Naive B cell (primary cell): Measurements from ENCODE around the gene C1orf216. TPM values are rescaled to one million over a fixed set of nuclear protein-coding genes. Genes with fewer than 3 reads are reported as not detected.

Source experiments
- ATAC-seq, 2 donors: fragments of 150-1000 bp; cut with Tn5 transposase; 2 replicates each; pipeline ENCODE4 v1.10.0; 2021; ENCODE audit warnings: low read depth in 2 of 2, mild to moderate bottlenecking in 2 of 2, moderate library complexity in 2 of 2
- DNase-seq: peaks from one replicate; pipeline ENCODE4 v3.0.0; 2022
- H3K27ac Mint-ChIP-seq, 6 donors: one replicate each; pipeline ENCODE4 v1.8.0; 2020 to 2022; ENCODE audit warnings: mild to moderate bottlenecking in 6 of 6, mixed read lengths in 6 of 6, moderate library complexity in 5 of 6, inconsistent platforms in 2 of 6
- H3K27me3 Mint-ChIP-seq, 3 donors: one replicate each; pipeline ENCODE4 v1.8.0; 2021 to 2022; ENCODE audit warnings: mixed read lengths in 3 of 3, mild to moderate bottlenecking in 1 of 3
- H3K36me3 Mint-ChIP-seq, 2 donors: one replicate each; pipeline ENCODE4 v1.8.0; 2020 to 2022; ENCODE audit warnings: mixed read lengths in 2 of 2, inconsistent platforms in 1 of 2, mild to moderate bottlenecking in 1 of 2
- H3K4me1 Mint-ChIP-seq, 3 donors: one replicate each; pipeline ENCODE4 v1.8.0; 2020 to 2022; ENCODE audit warnings: mixed read lengths in 3 of 3, inconsistent platforms in 1 of 3, mild to moderate bottlenecking in 1 of 3, moderate library complexity in 1 of 3
- H3K4me3 Mint-ChIP-seq, 8 donors: one replicate each; pipeline ENCODE4 v1.8.0; 2020 to 2022; ENCODE audit warnings: mild to moderate bottlenecking in 8 of 8, mixed read lengths in 8 of 8, moderate library complexity in 8 of 8, inconsistent platforms in 2 of 8
- H3K9me3 Mint-ChIP-seq, 7 donors: one replicate each; pipeline ENCODE4 v1.8.0; 2020 to 2022; ENCODE audit warnings: mixed read lengths in 7 of 7, mild to moderate bottlenecking in 5 of 7, inconsistent platforms in 2 of 7, moderate library complexity in 1 of 7
- polyA plus RNA-seq, 6 donors: library from polyadenylated mRNA; unstranded; fragments of 300-500 nt; fragmentation: Illumina TruSeq; gene quantifications; one replicate each; pipeline ENCODE4 v1.2.3, GENCODE V29; 2021; ENCODE audit warnings: low read depth in 6 of 6

The C1orf216 gene, protein sequence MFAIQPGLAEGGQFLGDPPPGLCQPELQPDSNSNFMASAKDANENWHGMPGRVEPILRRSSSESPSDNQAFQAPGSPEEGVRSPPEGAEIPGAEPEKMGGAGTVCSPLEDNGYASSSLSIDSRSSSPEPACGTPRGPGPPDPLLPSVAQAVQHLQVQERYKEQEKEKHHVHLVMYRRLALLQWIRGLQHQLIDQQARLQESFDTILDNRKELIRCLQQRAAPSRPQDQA
- polyA plus RNA-seq: 1 to 10 TPM in 5 of 6 donors, under 1 TPM in 1; 0.73 to 3.9 (median 1.3) TPM

GRCh38 chr1:35718492-35719336 is at the start of gene C1orf216:
Gene C1orf216, minus strand, starts transcription at chr1:35718884. Its CDS starts 2,563 bp downstream, at chr1:35716321.
- DNase-seq: peak; percentile 38
- ATAC-seq: peak; percentile 67 to 74
- Mint-ChIP-seq H3K9me3 (peaks cover 0 to 2% (median 0%) of the 10 kb centered on the region in 7 donors), H3K27ac (peak within 1 kb of the TSS; percentile 31 to 93 (median 86)), H3K4me1 (peaks cover 20 to 28% (median 25%) of the 10 kb centered on the region in 3 donors), H3K36me3 (no peaks in the 10 kb centered on the region), H3K27me3 (peaks cover 0 to 16% (median 10%) of the 10 kb centered on the region in 3 donors), H3K4me3 (peak within 1 kb of the TSS; percentile 84 to 98 (median 92))

- H3K9me3 Mint-ChIP-seq: no peaks in the 10 kb centered on the region
- DNase-seq (no peak), ATAC-seq (no peak)
- no peak overlapping the region for H3K4me3 Mint-ChIP-seq
- peaks cover 0 to 8% (median 3%) of the 10 kb centered on the region in 3 donors for H3K4me1 Mint-ChIP-seq
- no peaks in the 10 kb centered on the region for H3K27me3 Mint-ChIP-seq
- peak overlapping the region in 1 of 6 donors; percentile 76 for H3K27ac Mint-ChIP-seq
- no peaks in the 10 kb centered on the region for H3K36me3 Mint-ChIP-seq
Measured at GRCh38 chr1:35764283-35764682, 45.6 kb upstream of the C1orf216 start.

DNA sequence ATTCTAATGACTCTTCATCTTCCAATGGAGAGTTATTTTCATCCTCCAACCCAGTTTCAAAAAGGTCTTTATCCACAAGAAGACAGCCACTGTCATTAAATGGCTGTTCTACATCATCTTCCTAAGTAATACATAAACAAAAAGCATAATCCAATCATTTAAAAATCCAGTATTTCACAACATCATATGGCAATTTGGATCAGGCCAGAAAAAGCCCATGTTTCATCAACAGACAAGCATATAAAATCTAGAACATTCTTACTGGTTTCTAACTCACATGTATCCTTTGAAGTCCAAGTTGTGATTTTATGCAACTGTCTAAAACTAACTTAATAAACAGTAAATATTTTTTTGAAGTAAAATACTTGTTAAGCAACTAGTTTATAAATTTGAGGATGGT is 44.5 kb upstream of the C1orf216 start:
- Mint-ChIP-seq H3K27me3 (no peaks in the 10 kb centered on the region), H3K27ac (no peak overlapping the region), H3K4me1 (no peaks in the 10 kb centered on the region), H3K36me3 (no peaks in the 10 kb centered on the region), H3K9me3 (no peaks in the 10 kb centered on the region), H3K4me3 (no peak overlapping the region)
- no peak for DNase-seq
- ATAC-seq: no peak

- H3K4me1 Mint-ChIP-seq: no peaks in the 10 kb centered on the region
- H3K4me3 Mint-ChIP-seq: no peak overlapping the region
- no peaks in the 10 kb centered on the region for H3K27me3 Mint-ChIP-seq
- DNase-seq: no peak
- H3K36me3 Mint-ChIP-seq: no peaks in the 10 kb centered on the region
- H3K27ac Mint-ChIP-seq: peak overlapping the region in 2 of 6 donors; percentile 12 to 91
- H3K9me3 Mint-ChIP-seq: no peaks in the 10 kb centered on the region
- no peak for ATAC-seq
Measured at GRCh38 chr1:35762141-35762540, 43.5 kb upstream of the C1orf216 start.

- Mint-ChIP-seq H3K27me3 (no peaks in the 10 kb centered on the region), H3K36me3 (no peaks in the 10 kb centered on the region), H3K4me1 (no peaks in the 10 kb centered on the region), H3K4me3 (no peak overlapping the region), H3K9me3 (no peaks in the 10 kb centered on the region), H3K27ac (no peak overlapping the region)
- DNase-seq (no peak), ATAC-seq (no peak)
Measured at GRCh38 chr1:35756064-35756463, 37.4 kb upstream of the C1orf216 start.

DNA sequence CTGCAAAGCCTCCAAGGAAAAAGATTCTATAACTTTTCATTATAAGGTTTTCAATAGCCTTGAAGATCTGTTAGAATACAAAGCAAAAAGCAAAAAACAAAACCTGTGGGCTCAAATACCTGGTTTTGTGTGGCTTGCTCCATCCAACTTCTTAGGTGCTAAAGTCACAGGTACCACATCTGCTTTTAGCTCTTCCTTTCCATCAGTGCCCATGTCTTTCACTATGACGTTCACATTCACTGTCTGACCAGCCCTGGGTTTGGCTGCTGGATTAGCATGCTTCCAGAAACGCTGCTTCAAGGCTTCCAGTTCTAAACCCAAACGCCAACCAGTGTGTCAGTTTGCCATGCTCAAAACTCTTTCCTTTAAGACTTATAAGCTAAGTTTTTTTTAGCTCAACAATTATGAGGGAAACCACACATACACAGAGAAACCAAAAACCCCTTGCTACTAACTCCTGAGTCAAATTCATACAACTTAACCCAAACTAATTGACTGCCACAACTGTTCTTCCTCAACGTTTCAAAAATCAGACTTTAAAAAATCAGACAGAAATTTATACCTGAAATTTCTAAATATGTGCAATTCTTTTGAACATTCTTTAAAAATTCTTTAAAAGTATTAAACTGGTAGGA is 35.1 kb upstream of the C1orf216 start:
- no peak for DNase-seq
- no peaks in the 10 kb centered on the region for H3K36me3 Mint-ChIP-seq
- no peaks in the 10 kb centered on the region for H3K9me3 Mint-ChIP-seq
- no peaks in the 10 kb centered on the region for H3K27me3 Mint-ChIP-seq
- no peak overlapping the region for H3K4me3 Mint-ChIP-seq
- no peaks in the 10 kb centered on the region for H3K4me1 Mint-ChIP-seq
- ATAC-seq: no peak
- H3K27ac Mint-ChIP-seq: no peak overlapping the region

- ATAC-seq (no peak), DNase-seq (no peak)
- H3K9me3 Mint-ChIP-seq: no peaks in the 10 kb centered on the region
- H3K4me3 Mint-ChIP-seq: no peak overlapping the region
- H3K4me1 Mint-ChIP-seq: no peaks in the 10 kb centered on the region
- H3K36me3 Mint-ChIP-seq: no peaks in the 10 kb centered on the region
- no peaks in the 10 kb centered on the region for H3K27me3 Mint-ChIP-seq
- H3K27ac Mint-ChIP-seq: no peak overlapping the region
Measured at GRCh38 chr1:35748326-35748725, 29.6 kb upstream of the C1orf216 start.

DNA sequence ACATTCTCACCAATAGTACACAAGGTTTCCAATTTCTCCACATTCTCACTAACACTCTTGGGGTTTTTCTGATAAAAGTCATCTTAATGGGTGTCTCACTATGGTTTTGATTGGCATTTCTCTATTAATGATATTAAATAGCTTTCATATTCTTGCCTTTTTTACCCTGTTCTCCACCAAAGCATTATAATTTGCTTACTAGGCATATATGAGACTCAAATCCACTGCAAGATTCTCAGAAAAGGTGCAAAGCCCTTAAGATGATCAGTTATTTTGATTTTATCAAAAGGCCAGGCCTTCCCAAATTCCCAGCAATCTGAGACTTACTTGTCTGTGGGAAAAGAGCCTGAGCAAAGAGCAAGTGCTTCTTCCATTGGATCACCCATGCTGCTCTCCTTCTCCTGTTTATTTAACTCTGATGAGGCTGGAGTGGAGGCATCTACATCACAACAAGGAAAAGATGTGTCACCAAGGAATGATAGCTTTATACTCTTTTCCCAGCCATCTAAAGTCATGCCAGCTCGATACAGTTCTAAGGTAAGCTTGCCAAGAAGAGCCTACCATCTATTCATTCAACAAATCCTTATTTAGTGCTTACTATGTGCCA is 26.5 kb upstream of the C1orf216 start:
- DNase-seq (no peak), ATAC-seq (no peak)
- no peaks in the 10 kb centered on the region for H3K9me3 Mint-ChIP-seq
- no peak overlapping the region for H3K4me3 Mint-ChIP-seq
- no peak overlapping the region for H3K27ac Mint-ChIP-seq
- H3K4me1 Mint-ChIP-seq: no peaks in the 10 kb centered on the region
- H3K27me3 Mint-ChIP-seq: no peaks in the 10 kb centered on the region
- H3K36me3 Mint-ChIP-seq: no peaks in the 10 kb centered on the region

DNA sequence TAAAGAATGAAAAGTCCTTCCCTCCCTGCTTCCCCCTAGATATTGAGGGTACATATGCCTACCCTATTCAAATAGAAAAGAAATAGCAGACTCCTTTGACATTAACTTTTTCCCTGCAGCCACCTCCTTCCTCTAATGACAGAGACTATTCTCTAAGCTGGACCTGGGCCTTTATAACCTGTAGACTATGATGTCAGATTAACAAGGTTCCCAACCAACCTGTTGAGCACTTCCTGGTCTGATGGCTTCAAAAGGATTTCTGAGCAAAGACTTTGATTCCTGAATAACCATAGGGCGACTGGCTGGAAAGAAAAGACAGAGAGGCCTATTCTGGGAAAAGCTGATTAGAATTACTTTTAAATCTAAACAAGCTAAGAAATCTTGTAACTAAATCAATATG is 18.4 kb upstream of the C1orf216 start:
- Mint-ChIP-seq H3K4me3 (no peak overlapping the region), H3K36me3 (no peaks in the 10 kb centered on the region), H3K27ac (peak overlapping the region in 3 of 6 donors; percentile 22 to 66 (median 36)), H3K27me3 (no peaks in the 10 kb centered on the region), H3K4me1 (peaks cover 8 to 14% (median 11%) of the 10 kb centered on the region in 3 donors), H3K9me3 (no peaks in the 10 kb centered on the region)
- DNase-seq (no peak), ATAC-seq (no peak)

- ATAC-seq (no peak), DNase-seq (no peak)
- peaks cover 0 to 8% (median 8%) of the 10 kb centered on the region in 3 donors for H3K4me1 Mint-ChIP-seq
- H3K27me3 Mint-ChIP-seq: peaks cover 0 to 5% (median 0%) of the 10 kb centered on the region in 3 donors
- H3K27ac Mint-ChIP-seq: no peak overlapping the region
- H3K4me3 Mint-ChIP-seq: no peak overlapping the region
- H3K36me3 Mint-ChIP-seq: no peaks in the 10 kb centered on the region
- H3K9me3 Mint-ChIP-seq: no peaks in the 10 kb centered on the region
Measured at GRCh38 chr1:35727434-35728040, 8.9 kb upstream of the C1orf216 start.

DNA sequence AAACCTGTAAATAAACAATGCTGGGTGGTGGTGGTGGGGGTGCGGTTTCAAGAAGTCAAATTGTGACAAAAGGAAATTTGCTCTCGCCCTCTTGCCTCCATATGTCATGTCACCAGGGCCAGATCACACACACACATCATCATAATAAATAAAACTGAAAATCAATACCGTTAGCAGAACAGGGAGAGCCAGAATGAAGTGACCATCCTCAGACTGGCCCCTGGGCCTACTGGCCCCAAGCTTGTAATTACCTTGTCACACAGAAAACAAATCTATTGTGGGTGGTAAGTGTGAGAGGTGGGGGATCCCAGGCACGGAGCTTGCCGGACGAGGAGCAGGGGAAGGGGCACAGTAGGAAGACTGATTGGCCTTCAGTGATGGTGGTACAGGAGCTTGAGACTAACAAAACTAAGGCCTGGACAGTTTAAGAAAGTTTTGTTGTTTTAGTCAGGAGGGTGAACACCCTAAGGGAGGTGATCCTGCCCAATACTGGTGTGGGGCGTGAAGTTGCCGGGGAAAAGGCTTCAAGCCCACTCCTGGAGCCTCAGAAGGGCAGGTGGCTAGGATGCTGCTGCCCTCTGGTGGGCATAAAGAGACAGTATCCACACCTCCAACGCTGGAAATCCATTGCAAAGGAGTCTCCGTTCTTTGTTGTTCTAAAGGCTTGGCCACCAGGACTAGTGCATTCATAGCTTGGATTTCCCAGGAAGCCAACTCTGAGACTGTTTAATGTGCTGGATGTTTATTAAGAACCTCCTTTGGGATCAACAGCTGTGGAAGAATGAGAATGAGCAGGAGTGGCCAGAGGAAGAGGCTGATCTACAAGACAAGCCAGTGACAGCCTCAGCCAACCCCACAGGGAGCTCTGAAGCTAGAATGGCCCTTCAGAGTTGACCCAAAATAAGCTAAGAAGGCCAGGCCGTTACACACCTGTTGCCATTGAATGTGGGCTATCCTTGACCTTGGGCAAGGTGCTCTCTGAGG is 8.1 kb upstream of the C1orf216 start:
- Mint-ChIP-seq H3K27ac (no peak overlapping the region), H3K36me3 (no peaks in the 10 kb centered on the region), H3K9me3 (no peaks in the 10 kb centered on the region), H3K4me3 (no peak overlapping the region), H3K4me1 (peaks cover 0 to 8% (median 8%) of the 10 kb centered on the region in 3 donors), H3K27me3 (peaks cover 0 to 5% (median 0%) of the 10 kb centered on the region in 3 donors)
- DNase-seq: peak; percentile 31
- ATAC-seq: peak; percentile 85 to 91

DNA sequence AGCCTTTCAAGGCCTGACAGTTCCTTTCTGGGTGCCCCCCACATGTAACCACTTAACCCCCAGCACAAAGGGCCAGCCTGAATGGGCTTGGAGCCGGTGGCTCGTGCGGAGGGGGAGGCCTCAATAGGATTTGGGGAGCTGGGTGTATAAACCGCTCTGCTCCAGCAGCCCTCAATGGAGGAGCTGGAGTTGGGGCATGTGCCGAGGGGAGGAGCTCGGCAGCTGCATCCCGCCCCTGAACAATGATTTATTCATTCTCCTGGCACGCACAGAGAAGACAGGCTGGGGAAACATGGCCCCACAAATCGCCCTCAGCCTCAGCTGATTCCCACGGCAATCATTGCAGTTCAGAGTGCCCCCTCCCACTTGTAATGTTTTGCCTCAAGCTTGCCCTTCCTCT is 6.9 kb upstream of the C1orf216 start:
- ATAC-seq: no peak
- no peak overlapping the region for H3K27ac Mint-ChIP-seq

More for the DNA sequence above, 6.9 kb upstream of the C1orf216 start:
- Mint-ChIP-seq H3K4me1 (peaks cover 0 to 8% (median 8%) of the 10 kb centered on the region in 3 donors), H3K27me3 (peaks cover 0 to 5% (median 0%) of the 10 kb centered on the region in 3 donors), H3K4me3 (peak overlapping the region in 1 of 8 donors; percentile 47), H3K36me3 (no peaks in the 10 kb centered on the region), H3K9me3 (no peaks in the 10 kb centered on the region)
- no peak for DNase-seq
